HEK293 (cell line): Measurements from ENCODE around the gene LYZL4.

Experiments used
- CTCF ChIA-PET: fragments of 350-600 bp; formaldehyde crosslinking; extraction: SDS; loops from one replicate; lab custom pipeline; 2021; ENCODE audit warnings: antibody characterized with exemption; lab: Yijun Ruan, JAX
- POLR2A ChIA-PET: fragments of 300-600 bp; formaldehyde crosslinking; extraction: SDS; loops from one replicate; lab custom pipeline; 2020; ENCODE audit warnings: antibody characterized with exemption, inconsistent platforms; lab: Yijun Ruan, JAX
- H3K27ac ChIP-seq: fragments of 200-500 bp; sonication (Bioruptor generic); 2 replicates; pipeline ENCODE4 v1.5.1; 2014; ENCODE audit warnings: low read depth, low read length, control low read depth, inconsistent platforms; ENCODE audit errors: extremely low read depth
- H3K36me3 ChIP-seq, 2 experiments: fragments of 200-500 bp in 1 of 2; sonication (Bioruptor generic) in 1 of 2; 1 replicate in 1 of 2; 2 replicates in 1 of 2; pipeline ENCODE4 v1.5.1; 2014 to 2017; ENCODE audit warnings: inconsistent platforms in 2 of 2, low read length in 2 of 2; ENCODE audit not compliant: control insufficient read depth in 2 of 2, insufficient read depth in 1 of 2
- H3K4me1 ChIP-seq: fragments of 200-500 bp; sonication (Bioruptor generic); 2 replicates; pipeline ENCODE4 v1.5.1; 2014; ENCODE audit warnings: mild to moderate bottlenecking, low read length, inconsistent platforms; ENCODE audit not compliant: control insufficient read depth, insufficient read depth
- H3K4me3 ChIP-seq: 2 replicates; pipeline ENCODE4 v1.5.1; 2011; ENCODE audit warnings: low read depth, mild to moderate bottlenecking, control low read depth, low read length, moderate library complexity
- H3K9me3 ChIP-seq: fragments of 200-500 bp; sonication (Bioruptor generic); 2 replicates; pipeline ENCODE4 v1.5.1; 2014; ENCODE audit warnings: low read depth, low read length, inconsistent platforms; ENCODE audit not compliant: control insufficient read depth, insufficient read depth
- ELK4 ChIP-seq: IDR thresholded peaks from 2 replicates; pipeline ENCODE4 v1.6.1; 2011; ENCODE audit warnings: mild to moderate bottlenecking, low read depth, low read length, borderline replicate concordance
- GLI4 ChIP-seq: fragments of 450-650 bp; formaldehyde crosslinking; IDR thresholded peaks from 2 replicates; pipeline ENCODE4 v1.5.1; 2016; ENCODE audit warnings: missing biosample characterization, missing genetic modification characterization
- SP3 ChIP-seq: fragments of 450-650 bp; formaldehyde crosslinking; IDR thresholded peaks from 2 replicates; pipeline ENCODE4 v1.5.1; 2016; ENCODE audit warnings: missing biosample characterization, missing genetic modification characterization
- SP7 ChIP-seq: fragments of 450-650 bp; formaldehyde crosslinking; IDR thresholded peaks from 2 replicates; pipeline ENCODE4 v1.5.1; 2016; ENCODE audit warnings: missing biosample characterization, missing genetic modification characterization
- TCF7L2 ChIP-seq: IDR thresholded peaks from 2 replicates; pipeline ENCODE4 v1.6.1; 2011; ENCODE audit warnings: low read depth, mild to moderate bottlenecking, inconsistent platforms, low read length, moderate library complexity, borderline replicate concordance
- ZNF274 ChIP-seq, 2 experiments: fragments of 200-500 bp in 1 of 2; fragments of 450-650 bp in 1 of 2; sonication (Bioruptor generic) in 1 of 2; formaldehyde crosslinking in 1 of 2; IDR thresholded peaks; 2 replicates each; pipeline versions ENCODE4 v1.5.1 to v1.6.1; 2014 to 2016; ENCODE audit warnings: borderline replicate concordance in 1 of 2, inconsistent platforms in 1 of 2, low read length in 1 of 2, missing biosample characterization in 1 of 2, missing genetic modification characterization in 1 of 2
- ZNF354C ChIP-seq: fragments of 450-650 bp; formaldehyde crosslinking; IDR thresholded peaks from 2 replicates; pipeline ENCODE4 v1.5.1; 2016; ENCODE audit warnings: missing biosample characterization, missing genetic modification characterization, low read depth, borderline replicate concordance
- ZNF621 ChIP-seq: fragments of 450-650 bp; formaldehyde crosslinking; IDR thresholded peaks from 2 replicates; pipeline ENCODE4 v1.5.1; 2017; ENCODE audit warnings: missing biosample characterization, missing genetic modification characterization
- ZNF658 ChIP-seq: fragments of 450-650 bp; formaldehyde crosslinking; IDR thresholded peaks from 2 replicates; pipeline ENCODE4; 2016; ENCODE audit warnings: missing biosample characterization, missing genetic modification characterization
- ZNF777 ChIP-seq: fragments of 450-650 bp; formaldehyde crosslinking; IDR thresholded peaks from 2 replicates; pipeline ENCODE4 v1.5.1; 2017; ENCODE audit warnings: missing biosample characterization, missing genetic modification characterization, borderline replicate concordance
- ZNF785 ChIP-seq: fragments of 450-650 bp; formaldehyde crosslinking; IDR thresholded peaks from 2 replicates; pipeline ENCODE4 v1.5.1; 2016; ENCODE audit warnings: missing biosample characterization, missing genetic modification characterization
- TF ChIP-seq, protein P1 (sequence below): fragments of 450-650 bp; formaldehyde crosslinking; IDR thresholded peaks from 2 replicates; pipeline ENCODE4 v1.5.1; 2016; ENCODE audit warnings: missing biosample characterization, missing genetic modification characterization
- TF ChIP-seq, protein P2 (sequence below): fragments of 450-650 bp; formaldehyde crosslinking; conservative IDR thresholded peaks from 2 replicates; pipeline ENCODE4 v1.5.1; 2016; ENCODE audit warnings: low read depth, missing biosample characterization, missing genetic modification characterization

LYZL4 gene

DNA sequence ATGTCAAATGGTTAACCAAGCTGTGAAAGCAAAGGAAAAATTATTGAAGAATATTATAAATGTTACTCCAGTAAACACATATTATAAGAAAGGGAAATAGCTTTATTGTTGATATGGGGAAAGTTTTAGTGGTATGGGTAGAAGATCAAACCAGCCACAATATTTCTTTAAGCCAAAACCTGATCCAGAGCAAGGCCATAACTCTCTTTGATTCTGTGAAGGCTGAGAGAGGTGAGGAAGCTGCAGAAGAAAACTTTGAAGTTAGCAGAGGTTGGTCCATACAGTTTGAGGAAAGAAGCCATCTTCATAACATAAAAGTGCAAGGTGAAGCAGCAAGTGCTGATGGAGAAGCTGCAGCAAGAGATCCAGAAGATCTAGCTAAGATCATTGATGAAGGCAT lies 54.8 kb downstream of the LYZL4 start:
- TF ChIP-seq, protein P1, sequence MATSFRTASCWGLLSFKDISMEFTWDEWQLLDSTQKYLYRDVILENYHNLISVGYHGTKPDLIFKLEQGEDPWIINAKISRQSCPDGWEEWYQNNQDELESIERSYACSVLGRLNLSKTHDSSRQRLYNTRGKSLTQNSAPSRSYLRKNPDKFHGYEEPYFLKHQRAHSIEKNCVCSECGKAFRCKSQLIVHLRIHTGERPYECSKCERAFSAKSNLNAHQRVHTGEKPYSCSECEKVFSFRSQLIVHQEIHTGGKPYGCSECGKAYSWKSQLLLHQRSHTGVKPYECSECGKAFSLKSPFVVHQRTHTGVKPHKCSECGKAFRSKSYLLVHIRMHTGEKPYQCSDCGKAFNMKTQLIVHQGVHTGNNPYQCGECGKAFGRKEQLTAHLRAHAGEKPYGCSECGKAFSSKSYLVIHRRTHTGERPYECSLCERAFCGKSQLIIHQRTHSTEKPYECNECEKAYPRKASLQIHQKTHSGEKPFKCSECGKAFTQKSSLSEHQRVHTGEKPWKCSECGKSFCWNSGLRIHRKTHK (tag by site-specific recombination), result no peak
- H3K4me1 ChIP-seq, result no peaks in the 10 kb centered on the region
- ChIA-PET CTCF (no interaction called here), POLR2A (no interaction called here)
- no peaks in the 10 kb centered on the region for H3K9me3 ChIP-seq
- no peak overlapping the region for H3K27ac ChIP-seq
- H3K4me3 ChIP-seq, result no peak overlapping the region
- no peaks in the 10 kb centered on the region for H3K36me3 ChIP-seq

GRCh38 chr3:42353631-42354030 lies 56.8 kb downstream of the LYZL4 start:
- no peaks in the 10 kb centered on the region for H3K36me3 ChIP-seq
- H3K9me3 ChIP-seq, result no peaks in the 10 kb centered on the region
- CTCF ChIA-PET, result no interaction called here
- TF ChIP-seq ZNF274 (IDR thresholded peaks at IDR 0.05; ENCODE audit: low read length) (no peak), ZNF274 (tag by site-specific recombination; IDR thresholded peaks at IDR 0.05; ENCODE audit: borderline replicate concordance) (no peak), ZNF354C (no peak), TCF7L2 (no peak), SP7 (no peak), ZNF621 (no peak), ZNF777 (no peak)
- TF ChIP-seq, protein P2, sequence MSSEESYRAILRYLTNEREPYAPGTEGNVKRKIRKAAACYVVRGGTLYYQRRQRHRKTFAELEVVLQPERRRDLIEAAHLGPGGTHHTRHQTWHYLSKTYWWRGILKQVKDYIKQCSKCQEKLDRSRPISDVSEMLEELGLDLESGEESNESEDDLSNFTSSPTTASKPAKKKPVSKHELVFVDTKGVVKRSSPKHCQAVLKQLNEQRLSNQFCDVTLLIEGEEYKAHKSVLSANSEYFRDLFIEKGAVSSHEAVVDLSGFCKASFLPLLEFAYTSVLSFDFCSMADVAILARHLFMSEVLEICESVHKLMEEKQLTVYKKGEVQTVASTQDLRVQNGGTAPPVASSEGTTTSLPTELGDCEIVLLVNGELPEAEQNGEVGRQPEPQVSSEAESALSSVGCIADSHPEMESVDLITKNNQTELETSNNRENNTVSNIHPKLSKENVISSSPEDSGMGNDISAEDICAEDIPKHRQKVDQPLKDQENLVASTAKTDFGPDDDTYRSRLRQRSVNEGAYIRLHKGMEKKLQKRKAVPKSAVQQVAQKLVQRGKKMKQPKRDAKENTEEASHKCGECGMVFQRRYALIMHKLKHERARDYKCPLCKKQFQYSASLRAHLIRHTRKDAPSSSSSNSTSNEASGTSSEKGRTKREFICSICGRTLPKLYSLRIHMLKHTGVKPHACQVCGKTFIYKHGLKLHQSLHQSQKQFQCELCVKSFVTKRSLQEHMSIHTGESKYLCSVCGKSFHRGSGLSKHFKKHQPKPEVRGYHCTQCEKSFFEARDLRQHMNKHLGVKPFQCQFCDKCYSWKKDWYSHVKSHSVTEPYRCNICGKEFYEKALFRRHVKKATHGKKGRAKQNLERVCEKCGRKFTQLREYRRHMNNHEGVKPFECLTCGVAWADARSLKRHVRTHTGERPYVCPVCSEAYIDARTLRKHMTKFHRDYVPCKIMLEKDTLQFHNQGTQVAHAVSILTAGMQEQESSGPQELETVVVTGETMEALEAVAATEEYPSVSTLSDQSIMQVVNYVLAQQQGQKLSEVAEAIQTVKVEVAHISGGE, result no peak
- TF ChIP-seq, all 188 proteins: peak for 0
- Histone ChIP-seq H3K4me3 (no peak overlapping the region), H3K27ac (no peak overlapping the region), H3K4me1 (no peaks in the 10 kb centered on the region)
- POLR2A ChIA-PET, result no interaction called here

GRCh38 chr3:42351207-42351606 lies 59.2 kb downstream of the LYZL4 start:
- CTCF ChIA-PET, result no interaction called here

More at GRCh38 chr3:42351207-42351606, 59.2 kb downstream of the LYZL4 start:
- Histone ChIP-seq H3K36me3 (no peaks in the 10 kb centered on the region), H3K4me3 (no peak overlapping the region), H3K27ac (no peak overlapping the region), H3K9me3 (no peaks in the 10 kb centered on the region), H3K4me1 (no peaks in the 10 kb centered on the region)
- TF ChIP-seq ZNF658, result no peak
- TF ChIP-seq ELK4, result no peak
- TF ChIP-seq GLI4 (tag by site-specific recombination), result no peak
- TF ChIP-seq ZNF785 (tag by site-specific recombination), result no peak
- TF ChIP-seq SP3 (tag by site-specific recombination), result no peak
- POLR2A ChIA-PET, result no interaction called here
